Heart left ventricle (tissue), 13 donors: ENCODE measurements around the gene NRDE2.

Experiments
- POLR2A ChIP-seq, 2 donors: fragments of 450-650 bp; IDR thresholded peaks; one replicate each; pipeline ENCODE4 v1.6.1; 2017; ENCODE audit warnings: antibody characterized with exemption in 2 of 2, mild to moderate bottlenecking in 2 of 2, moderate library complexity in 2 of 2
- TF ChIP-seq, protein P1 (sequence below), 12 donors: fragments of 200-600 bp; sonication (generic) in 4 of 12; IDR thresholded peaks; one replicate each; pipeline versions ENCODE4 v1.5.0 to v1.8.0; 2018 to 2022; ENCODE audit warnings: antibody characterized with exemption in 12 of 12, mild to moderate bottlenecking in 5 of 12
- donor health status: ischemic (EF 13 %, LVEDD 7.1; RV severe dilation, severe dysfunction).
- donor health status: DM: no; HTN: yes; CAD: no.
- donor health status: DM: no; HTN: no; CAD: no.
- donor health status: ischemic (EF 25% LVEDD 6.9; RV normal size, moderate dysfunction).
- donor health status: ischemic (EF 25% LVEDD 5.7; RV mildly dilated, moderate dysfunction).
- donor health status: ischemic (EF 35%, LVEDD 5.7; RV mildly dilated, moderate dysfunction).
- donor health status: nonischemic (EF 11% LVEDD 7.7; RV severe dilation, severe dysfunction).
- donor health status: DM: yes; HTN: yes; CAD: no.
- donor health status: PGD.
- donor health status: ischemic (EF 29% LVEDD 5.4; RV normal size, mild dysfunction).
- donor health status: nonischemic (EF 23%, LVEDD 6.1; RV moderate dilation, normal function).

DNA sequence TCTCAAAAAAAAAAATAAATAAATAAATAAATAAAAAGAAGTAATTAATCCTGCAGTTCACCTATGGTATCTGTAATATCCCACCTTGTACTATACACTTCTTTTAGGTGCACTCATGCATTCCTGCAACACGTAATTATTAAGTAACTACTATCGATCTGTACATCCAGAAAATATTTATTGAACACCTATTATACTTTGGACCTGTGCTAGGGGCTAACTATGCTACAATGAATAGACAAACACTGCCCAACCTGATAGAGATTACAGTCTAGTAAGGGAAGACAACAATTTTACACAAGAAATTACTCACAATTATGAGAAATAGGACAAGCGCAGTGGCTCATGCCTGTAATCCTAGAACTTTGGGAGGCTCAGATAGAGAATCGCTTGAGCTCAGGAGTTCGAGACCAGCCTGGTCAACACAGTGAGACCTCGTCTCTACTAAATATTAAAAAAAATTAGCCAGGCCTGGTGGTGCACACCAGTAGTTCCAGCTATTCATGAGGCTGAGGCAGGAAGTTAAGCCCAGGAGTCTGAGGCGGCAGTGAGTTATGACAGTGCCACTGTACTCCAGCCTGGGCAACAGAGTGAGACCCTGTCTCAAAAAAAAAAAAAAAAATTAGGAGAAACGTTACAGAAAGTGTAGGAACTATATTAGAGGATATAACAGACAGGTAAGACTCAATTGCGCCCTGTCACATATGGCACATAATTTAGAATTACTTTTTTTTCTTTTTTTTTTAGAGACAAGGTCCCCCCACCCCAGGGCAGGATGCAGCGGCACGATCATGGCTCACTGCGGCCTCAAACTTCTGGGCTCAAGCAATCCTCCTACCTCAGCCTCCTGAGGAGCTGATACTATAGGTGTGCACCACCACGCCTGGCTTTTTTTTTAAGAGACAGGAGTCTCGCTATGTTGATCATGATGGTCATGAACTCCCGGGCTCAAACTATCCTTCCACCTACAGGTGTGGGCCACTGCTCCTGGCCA lies 1.2 kb downstream of the NRDE2 start:
- TF ChIP-seq, protein P1, sequence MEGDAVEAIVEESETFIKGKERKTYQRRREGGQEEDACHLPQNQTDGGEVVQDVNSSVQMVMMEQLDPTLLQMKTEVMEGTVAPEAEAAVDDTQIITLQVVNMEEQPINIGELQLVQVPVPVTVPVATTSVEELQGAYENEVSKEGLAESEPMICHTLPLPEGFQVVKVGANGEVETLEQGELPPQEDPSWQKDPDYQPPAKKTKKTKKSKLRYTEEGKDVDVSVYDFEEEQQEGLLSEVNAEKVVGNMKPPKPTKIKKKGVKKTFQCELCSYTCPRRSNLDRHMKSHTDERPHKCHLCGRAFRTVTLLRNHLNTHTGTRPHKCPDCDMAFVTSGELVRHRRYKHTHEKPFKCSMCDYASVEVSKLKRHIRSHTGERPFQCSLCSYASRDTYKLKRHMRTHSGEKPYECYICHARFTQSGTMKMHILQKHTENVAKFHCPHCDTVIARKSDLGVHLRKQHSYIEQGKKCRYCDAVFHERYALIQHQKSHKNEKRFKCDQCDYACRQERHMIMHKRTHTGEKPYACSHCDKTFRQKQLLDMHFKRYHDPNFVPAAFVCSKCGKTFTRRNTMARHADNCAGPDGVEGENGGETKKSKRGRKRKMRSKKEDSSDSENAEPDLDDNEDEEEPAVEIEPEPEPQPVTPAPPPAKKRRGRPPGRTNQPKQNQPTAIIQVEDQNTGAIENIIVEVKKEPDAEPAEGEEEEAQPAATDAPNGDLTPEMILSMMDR (IDR thresholded peaks at IDR 0.05): no peak
- TF ChIP-seq POLR2A (IDR thresholded peaks at IDR 0.05): no peak
